ENCODE measurements around the gene IL1RL1. TPM values are rescaled to one million over a fixed set of nuclear protein-coding genes. Genes with fewer than 3 reads are reported as not detected.

The IL1RL1 gene
- total RNA-seq, 2 experiments from 2014 or later = not detected

DNA sequence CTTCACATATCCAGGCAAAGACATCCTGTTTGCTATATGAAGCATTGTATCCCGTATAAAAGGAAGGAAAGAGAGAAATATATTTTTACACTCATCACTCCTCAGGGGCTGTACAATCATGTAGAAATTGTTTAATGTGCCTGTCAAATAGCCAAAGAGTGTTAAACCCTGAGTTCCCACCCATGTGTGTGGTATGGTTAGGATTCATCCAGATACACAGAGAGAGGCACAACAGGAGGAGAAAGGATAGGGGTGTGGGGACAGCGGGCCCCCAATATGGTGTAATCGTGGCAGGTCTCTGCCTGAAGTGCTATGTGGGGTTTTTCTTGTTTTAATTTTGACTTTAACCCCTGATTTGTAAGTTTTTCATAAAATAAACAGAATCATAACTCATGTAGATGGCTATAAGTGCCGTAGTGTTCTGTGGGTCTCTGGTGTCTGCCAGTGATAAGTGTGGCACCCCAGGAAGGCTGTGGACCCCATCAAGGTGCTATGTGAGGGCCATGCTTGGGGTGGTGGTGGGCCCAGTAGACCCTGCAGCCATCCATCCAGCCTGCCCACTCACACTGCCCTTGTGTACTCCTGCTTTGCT is 34.1 kb downstream of the IL1RL1 start:
- Histone ChIP-seq H3K36me3 (ENCODE audit: insufficient read depth, low read length) (no peaks in the 10 kb centered on the region), H4K20me1 (ENCODE audit: insufficient read depth, low read length) (no peaks in the 10 kb centered on the region), H3K27ac (ENCODE audit: low read depth, low read length, poor library complexity, severe bottlenecking) (no peak overlapping the region), H3K9me3 (ENCODE audit: low read length) (no peaks in the 10 kb centered on the region), H3K4me1 (ENCODE audit: insufficient read depth, low read length, poor library complexity, severe bottlenecking) (no peaks in the 10 kb centered on the region), H3K4me2 (ENCODE audit: low read length) (no peak overlapping the region), H3K79me2 (ENCODE audit: insufficient read depth, low read depth, low read length) (no peaks in the 10 kb centered on the region), H3K4me3 (ENCODE audit: low read depth, low read length, poor library complexity, severe bottlenecking) (no peak overlapping the region), H2AFZ (ENCODE audit: low read length) (no peak overlapping the region), H3K9me2 (ENCODE audit: insufficient read depth, low read length) (no peaks in the 10 kb centered on the region)
- ChIA-PET POLR2A (no interaction called here), CTCF (ENCODE audit: unreplicated experiment) (no interaction called here)
- no peak for TF ChIP-seq EZH2phosphoT487 (IDR thresholded peaks at IDR 0.05; ENCODE audit: borderline replicate concordance, low read depth, low read length)
- TF ChIP-seq, protein P1, sequence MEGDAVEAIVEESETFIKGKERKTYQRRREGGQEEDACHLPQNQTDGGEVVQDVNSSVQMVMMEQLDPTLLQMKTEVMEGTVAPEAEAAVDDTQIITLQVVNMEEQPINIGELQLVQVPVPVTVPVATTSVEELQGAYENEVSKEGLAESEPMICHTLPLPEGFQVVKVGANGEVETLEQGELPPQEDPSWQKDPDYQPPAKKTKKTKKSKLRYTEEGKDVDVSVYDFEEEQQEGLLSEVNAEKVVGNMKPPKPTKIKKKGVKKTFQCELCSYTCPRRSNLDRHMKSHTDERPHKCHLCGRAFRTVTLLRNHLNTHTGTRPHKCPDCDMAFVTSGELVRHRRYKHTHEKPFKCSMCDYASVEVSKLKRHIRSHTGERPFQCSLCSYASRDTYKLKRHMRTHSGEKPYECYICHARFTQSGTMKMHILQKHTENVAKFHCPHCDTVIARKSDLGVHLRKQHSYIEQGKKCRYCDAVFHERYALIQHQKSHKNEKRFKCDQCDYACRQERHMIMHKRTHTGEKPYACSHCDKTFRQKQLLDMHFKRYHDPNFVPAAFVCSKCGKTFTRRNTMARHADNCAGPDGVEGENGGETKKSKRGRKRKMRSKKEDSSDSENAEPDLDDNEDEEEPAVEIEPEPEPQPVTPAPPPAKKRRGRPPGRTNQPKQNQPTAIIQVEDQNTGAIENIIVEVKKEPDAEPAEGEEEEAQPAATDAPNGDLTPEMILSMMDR (conservative IDR thresholded peaks at IDR 0.05; ENCODE audit: low read length) = no peak
- BruUV-seq (replicated peaks) = no TSS peak
- DNase-seq (ENCODE audit: low spot score) = no peak
- intact Hi-C loops (cut with micrococcal nuclease; ENCODE audit: unreplicated experiment) = no loop called here

DNA sequence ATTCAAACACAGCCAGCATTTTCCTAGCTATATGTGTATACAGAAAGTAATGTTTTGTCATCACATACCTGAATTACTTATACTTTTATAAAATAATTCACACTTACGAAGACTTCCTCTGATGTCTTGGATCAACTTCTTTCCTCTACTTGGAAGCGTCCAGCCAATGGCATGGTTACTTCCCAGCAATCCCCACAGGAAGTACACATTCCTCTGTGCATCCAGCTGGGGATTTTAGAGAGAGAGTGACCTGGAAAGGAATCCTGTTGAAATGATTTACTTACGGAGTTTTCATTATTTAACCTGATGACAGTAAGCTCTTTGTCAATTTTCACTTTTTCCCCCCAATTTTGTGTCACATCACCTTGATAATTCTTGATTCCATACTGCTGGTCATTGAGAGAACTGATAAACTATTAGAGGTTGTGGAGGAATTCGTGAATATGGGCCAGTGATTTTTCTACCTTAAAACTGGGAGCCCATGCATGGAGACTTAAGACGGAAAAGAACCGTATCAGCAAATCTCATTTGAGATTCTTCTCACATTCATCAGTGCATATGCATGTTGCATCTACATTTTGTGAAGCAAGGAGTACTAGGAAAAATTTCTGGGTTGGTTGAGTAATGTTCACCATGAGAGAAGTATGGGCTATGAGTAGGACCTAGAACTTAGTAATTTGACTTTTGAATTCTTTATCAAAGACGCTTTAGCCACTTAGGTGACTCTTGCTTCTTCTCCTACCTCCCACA is 35.2 kb downstream of the IL1RL1 start:
- ChIA-PET POLR2A (no interaction called here), CTCF (ENCODE audit: unreplicated experiment) (no interaction called here)
- DNase-seq (ENCODE audit: low spot score) = no peak
- H3K36me3 ChIP-seq (ENCODE audit: insufficient read depth, low read length) = no peaks in the 10 kb centered on the region
- H3K9me2 ChIP-seq (ENCODE audit: insufficient read depth, low read length) = no peaks in the 10 kb centered on the region
- no peak overlapping the region for H3K4me3 ChIP-seq (ENCODE audit: low read depth, low read length, poor library complexity, severe bottlenecking)
- no peak overlapping the region for H3K4me2 ChIP-seq (ENCODE audit: low read length)
- H3K27ac ChIP-seq (ENCODE audit: low read depth, low read length, poor library complexity, severe bottlenecking) = no peak overlapping the region
- H4K20me1 ChIP-seq (ENCODE audit: insufficient read depth, low read length) = no peaks in the 10 kb centered on the region
- no peaks in the 10 kb centered on the region for H3K9me3 ChIP-seq (ENCODE audit: low read length)
- intact Hi-C loops (cut with micrococcal nuclease; ENCODE audit: unreplicated experiment) = no loop called here
- H3K79me2 ChIP-seq (ENCODE audit: insufficient read depth, low read depth, low read length) = no peaks in the 10 kb centered on the region
- TF ChIP-seq, protein P1 (conservative IDR thresholded peaks at IDR 0.05; ENCODE audit: low read length) = no peak
- no peak for TF ChIP-seq EZH2phosphoT487 (IDR thresholded peaks at IDR 0.05; ENCODE audit: borderline replicate concordance, low read depth, low read length)
- no peak overlapping the region for H2AFZ ChIP-seq (ENCODE audit: low read length)
- BruUV-seq (replicated peaks) = no TSS peak
- H3K4me1 ChIP-seq (ENCODE audit: insufficient read depth, low read length, poor library complexity, severe bottlenecking) = no peaks in the 10 kb centered on the region
